Thoracic aorta (tissue), 2 donors: ENCODE data around the gene RPS6KA1. TPM values are rescaled to one million over a fixed set of nuclear protein-coding genes. Genes with fewer than 3 reads are reported as not detected.

Experiments used
- ATAC-seq: fragments of 150-250 bp; one replicate; pipeline ENCODE4 v1.8.0; 2017; ENCODE audit warnings: low read depth; ENCODE audit not compliant: insufficient number of reproducible peaks, low FRiP score
- DNase-seq: peaks from one replicate; pipeline ENCODE4 v3.0.0-alpha.2; 2020; ENCODE audit warnings: low spot score
- H3K27ac ChIP-seq, 2 donors: fragments of 200-600 bp; sonication (generic); 1 replicate in 1 of 2; 2 replicates in 1 of 2; pipeline ENCODE4 v1.5.1; 2016; ENCODE audit warnings: mild to moderate bottlenecking in 2 of 2, moderate library complexity in 2 of 2
- H3K27me3 ChIP-seq: fragments of 200-600 bp; sonication (generic); replicated peaks from 2 replicates; pipeline ENCODE4 v1.6.0; 2016; ENCODE audit warnings: mild to moderate bottlenecking; ENCODE audit not compliant: insufficient read depth
- H3K36me3 ChIP-seq: fragments of 200-600 bp; sonication (generic); one replicate; pipeline ENCODE4 v1.5.1; 2016
- H3K4me1 ChIP-seq, 2 donors: fragments of 200-600 bp; sonication (generic); 1 replicate in 1 of 2; 2 replicates in 1 of 2; pipeline versions ENCODE4 v1.5.1 to v1.6.0; 2016; ENCODE audit warnings: low read depth in 2 of 2, mild to moderate bottlenecking in 1 of 2; ENCODE audit not compliant: control insufficient read depth in 1 of 2
- H3K4me3 ChIP-seq: fragments of 200-600 bp; sonication (generic); 2 replicates; pipeline ENCODE4 v1.5.1; 2016; ENCODE audit warnings: mild to moderate bottlenecking
- H3K9me3 ChIP-seq: fragments of 200-600 bp; sonication (generic); 2 replicates; pipeline ENCODE4 v1.5.1; 2016
- CTCF ChIP-seq: fragments of 200-600 bp; sonication (generic); IDR thresholded peaks from one replicate; pipeline ENCODE4 v1.5.1; 2019; ENCODE audit warnings: antibody characterized with exemption
- total RNA-seq, 2 donors: library from RNA; depleted of rRNA; stranded (reverse); fragments of >200 nt; gene quantifications; one replicate each; pipeline versions ENCODE4 v1.1.0 to v1.2.3, GENCODE V29; 2016

Gene RPS6KA1
- total RNA-seq, 2 donors from 2014 or later: 13.8 to 18.6 TPM

- DNase-seq: no peak
- no peak for TF ChIP-seq CTCF
- Histone ChIP-seq H3K27ac (no peak overlapping the region), H3K4me3 (no peak overlapping the region), H3K27me3 (no peaks in the 10 kb centered on the region), H3K9me3 (no peaks in the 10 kb centered on the region), H3K36me3 (no peaks in the 10 kb centered on the region), H3K4me1 (no peaks in the 10 kb centered on the region)
- no peak for ATAC-seq
Observed at GRCh38 chr1:26574018-26574417, 44.5 kb downstream of the RPS6KA1 start.

GRCh38 chr1:26574719-26575251, 45.2 kb downstream of the RPS6KA1 start:
- TF ChIP-seq CTCF: no peak
- DNase-seq (no peak), ATAC-seq (no peak)
- H3K27me3 ChIP-seq: no peaks in the 10 kb centered on the region
- H3K36me3 ChIP-seq: no peaks in the 10 kb centered on the region
- H3K9me3 ChIP-seq: no peaks in the 10 kb centered on the region
- H3K27ac ChIP-seq: no peak overlapping the region
- no peak overlapping the region for H3K4me3 ChIP-seq
- H3K4me1 ChIP-seq: no peaks in the 10 kb centered on the region

- no peak for TF ChIP-seq CTCF
- Histone ChIP-seq H3K4me3 (no peak overlapping the region), H3K36me3 (no peaks in the 10 kb centered on the region), H3K4me1 (no peaks in the 10 kb centered on the region), H3K27ac (no peak overlapping the region), H3K27me3 (no peaks in the 10 kb centered on the region), H3K9me3 (no peaks in the 10 kb centered on the region)
- ATAC-seq (no peak), DNase-seq (no peak)
Observed at GRCh38 chr1:26575348-26575747, 45.8 kb downstream of the RPS6KA1 start.

GRCh38 chr1:26578167-26578566, 48.6 kb downstream of the RPS6KA1 start:
- Histone ChIP-seq H3K27ac (no peak overlapping the region), H3K4me1 (no peaks in the 10 kb centered on the region), H3K9me3 (no peaks in the 10 kb centered on the region), H3K27me3 (no peaks in the 10 kb centered on the region), H3K4me3 (no peak overlapping the region), H3K36me3 (no peaks in the 10 kb centered on the region)
- TF ChIP-seq CTCF: no peak
- DNase-seq: no peak
- ATAC-seq: no peak

GRCh38 chr1:26579681-26580111, 50.1 kb downstream of the RPS6KA1 start:
- ATAC-seq (no peak), DNase-seq (no peak)
- TF ChIP-seq CTCF: no peak

More at GRCh38 chr1:26579681-26580111, 50.1 kb downstream of the RPS6KA1 start:
- H3K4me1 ChIP-seq: no peaks in the 10 kb centered on the region
- no peak overlapping the region for H3K4me3 ChIP-seq
- no peaks in the 10 kb centered on the region for H3K9me3 ChIP-seq
- H3K36me3 ChIP-seq: no peaks in the 10 kb centered on the region
- no peaks in the 10 kb centered on the region for H3K27me3 ChIP-seq
- no peak overlapping the region for H3K27ac ChIP-seq
